HG02973 (cell line): ENCODE results near the gene PRR36.

ENCODE experiments used
- ATAC-seq: cut with Tn5 transposase; IDR thresholded peaks from one replicate; pipeline ENCODE4 v1.9.1; 2021; ENCODE audit warnings: moderate library complexity; ENCODE audit not compliant: unreplicated experiment

The PRR36 gene

DNA sequence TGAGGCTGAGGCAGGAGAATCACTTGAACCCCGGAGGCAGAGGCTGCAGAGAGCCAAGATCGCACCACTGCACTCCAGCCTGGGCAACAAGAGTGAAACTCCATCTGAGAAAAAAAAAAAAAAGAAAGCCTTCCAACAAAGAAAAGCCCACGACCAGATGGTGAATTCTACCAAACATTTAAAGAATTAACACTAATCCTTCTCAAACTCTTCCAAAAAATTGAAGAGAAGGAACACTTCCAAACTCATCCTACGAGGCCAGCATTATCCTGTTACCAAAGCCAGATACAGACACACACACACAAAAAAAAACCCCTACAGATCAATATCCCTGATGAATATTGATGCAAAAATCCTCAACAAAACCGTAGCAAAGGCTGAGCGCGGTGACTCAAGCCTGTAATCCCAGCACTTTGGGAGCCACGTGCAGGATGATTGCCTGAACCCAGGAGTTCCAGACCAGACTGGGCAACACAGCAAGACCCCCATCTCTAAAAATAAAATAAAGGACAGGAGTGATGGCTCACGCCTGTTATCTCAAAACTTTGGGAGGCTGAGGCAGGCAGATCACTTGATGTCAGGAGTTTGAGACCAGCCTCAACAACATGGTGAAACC lies 50.4 kb downstream of the PRR36 start:
- no peak for ATAC-seq

DNA sequence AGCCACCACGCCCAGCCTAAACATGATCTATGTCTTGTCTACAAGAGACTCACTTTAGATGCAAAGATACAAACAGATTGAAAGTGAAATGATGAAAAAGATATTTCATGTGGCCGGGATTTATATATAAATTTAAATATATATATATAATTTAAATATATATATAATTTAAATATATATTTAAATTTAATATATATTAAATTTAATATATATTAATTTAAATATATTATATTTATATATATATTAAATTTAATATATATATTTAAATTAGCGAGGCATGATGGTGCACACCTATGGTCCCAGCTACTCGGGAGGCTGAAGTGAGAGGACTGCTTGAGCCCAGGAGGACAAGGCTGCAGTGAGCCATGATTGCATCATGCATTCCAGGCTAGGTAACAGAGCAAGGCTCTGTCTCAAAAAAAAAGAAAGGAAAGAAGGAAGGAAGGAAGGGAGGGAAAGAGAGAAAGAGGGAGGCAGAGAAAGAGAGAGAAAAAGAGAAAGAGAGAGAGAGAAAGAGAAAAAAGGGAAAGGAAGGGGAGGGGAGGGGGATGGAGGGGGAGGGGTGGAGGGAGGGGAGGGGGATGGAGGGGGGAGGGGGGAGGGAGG lies 51.2 kb downstream of the PRR36 start:
- ATAC-seq = no peak

DNA sequence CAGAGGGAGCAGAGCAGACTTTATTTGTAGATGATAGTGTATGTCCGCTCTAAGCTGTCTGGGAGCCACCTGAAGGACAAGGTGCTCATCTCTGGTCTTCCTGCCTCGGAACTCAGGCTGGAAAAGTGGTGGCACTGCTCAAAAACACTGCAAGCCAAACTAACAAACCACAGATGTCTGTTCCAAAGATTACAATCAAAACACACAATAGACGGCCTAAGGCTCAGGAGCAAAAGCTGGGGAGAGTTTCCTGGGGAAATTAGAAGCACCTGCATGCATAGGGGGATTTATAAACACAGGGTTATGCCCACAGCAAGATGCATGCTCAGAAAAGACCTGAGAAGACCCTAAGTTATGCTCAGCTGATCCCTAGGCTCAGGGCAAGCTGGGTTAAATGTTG lies 53.6 kb downstream of the PRR36 start:
- ATAC-seq = no peak

DNA sequence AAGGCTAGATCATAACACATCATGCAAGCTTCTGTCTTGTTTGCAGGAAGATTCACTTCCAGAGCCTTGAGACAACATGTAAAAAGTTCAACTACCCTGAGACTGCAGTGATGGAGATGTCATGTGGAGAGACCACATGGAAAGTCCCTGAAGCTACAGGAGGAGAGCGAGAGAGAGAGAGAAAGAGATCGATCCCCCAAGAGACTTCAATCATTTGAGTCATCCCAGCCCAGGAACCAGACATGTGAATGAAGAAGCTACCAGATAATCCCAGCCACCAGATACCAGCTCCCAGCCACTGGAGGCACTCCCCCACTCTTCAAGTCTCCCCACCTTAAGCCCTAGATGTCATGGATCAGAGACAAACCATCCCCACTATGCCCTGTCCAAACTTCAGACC lies 54.9 kb downstream of the PRR36 start:
- ATAC-seq = no peak

DNA sequence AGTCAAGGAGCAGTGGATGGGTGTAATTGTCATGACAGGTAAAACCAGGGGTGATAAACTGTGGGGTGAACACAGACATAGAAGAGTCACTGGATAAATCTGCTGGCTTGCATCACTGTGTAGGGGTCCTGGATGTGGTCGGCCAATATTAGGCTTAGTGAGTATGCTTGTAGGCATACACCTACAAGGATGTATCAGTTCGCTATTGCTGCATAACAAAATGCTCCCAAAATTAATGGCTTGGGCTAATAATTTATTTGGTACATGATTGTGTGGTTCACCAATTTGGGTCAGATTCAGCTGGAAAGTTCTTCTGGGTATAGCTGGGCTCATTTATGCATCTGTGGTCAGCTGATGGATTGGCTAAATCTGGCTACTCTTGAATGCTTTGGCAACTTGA lies 55.4 kb downstream of the PRR36 start:
- no peak for ATAC-seq
